Neural crest cell (in vitro differentiated cells): ENCODE measurements around the gene SNX25. TPM values are rescaled to one million over a fixed set of nuclear protein-coding genes. Genes with fewer than 3 reads are reported as not detected.

Experiments
- DNase-seq: peaks from one replicate; pipeline ENCODE4 v3.0.0; 2021; ENCODE audit warnings: low read depth, mixed read lengths, low spot score
- H3K27ac Mint-ChIP-seq: one replicate; pipeline ENCODE4 v1.8.0; 2021; ENCODE audit warnings: mild to moderate bottlenecking, mixed read lengths; ENCODE audit not compliant: unreplicated experiment
- H3K27me3 Mint-ChIP-seq: 2 replicates; pipeline ENCODE4 v1.8.0; 2021; ENCODE audit warnings: low read depth, mild to moderate bottlenecking, mixed read lengths
- H3K36me3 Mint-ChIP-seq: 2 replicates; pipeline ENCODE4 v1.8.0; 2021; ENCODE audit warnings: low read depth, mild to moderate bottlenecking, mixed read lengths
- H3K4me1 Mint-ChIP-seq: 2 replicates; pipeline ENCODE4 v1.8.0; 2021; ENCODE audit warnings: mixed read lengths
- H3K4me3 Mint-ChIP-seq: one replicate; pipeline ENCODE4 v1.8.0; 2021; ENCODE audit warnings: mild to moderate bottlenecking, mixed read lengths
- H3K9me3 Mint-ChIP-seq: 2 replicates; pipeline ENCODE4 v1.8.0; 2021; ENCODE audit warnings: mixed read lengths
- CTCF ChIP-seq: fragments of 200-600 bp; sonication (generic); conservative IDR thresholded peaks from 2 replicates; pipeline ENCODE4 v1.5.0; 2021; ENCODE audit warnings: antibody characterized with exemption, mild to moderate bottlenecking
- total RNA-seq: library from RNA; stranded (reverse); gene quantifications from 2 replicates; pipeline ENCODE4 v1.2.1, GENCODE V29; 2021

Gene SNX25
- total RNA-seq, 1 donor from 2014 or later, result 9.7 TPM

GRCh38 chr4:185379326-185380295, 170.2 kb downstream of the SNX25 start:
- H3K4me3 Mint-ChIP-seq, result no peak overlapping the region
- peaks cover 7% of the 10 kb centered on the region for H3K4me1 Mint-ChIP-seq
- no peaks in the 10 kb centered on the region for H3K27me3 Mint-ChIP-seq
- peaks cover 32% of the 10 kb centered on the region for H3K36me3 Mint-ChIP-seq
- no peak overlapping the region for H3K27ac Mint-ChIP-seq
- DNase-seq, result no peak
- peaks cover 7% of the 10 kb centered on the region for H3K9me3 Mint-ChIP-seq
- no peak for TF ChIP-seq CTCF

GRCh38 chr4:185380320-185380719, 170.9 kb downstream of the SNX25 start:
- peaks cover 30% of the 10 kb centered on the region for H3K36me3 Mint-ChIP-seq
- TF ChIP-seq CTCF, result no peak

GRCh38 chr4:185381288-185382196, 172.1 kb downstream of the SNX25 start:
- Mint-ChIP-seq H3K4me1 (peaks cover 14% of the 10 kb centered on the region), H3K36me3 (peaks cover 26% of the 10 kb centered on the region), H3K9me3 (peaks cover 7% of the 10 kb centered on the region), H3K27ac (no peak overlapping the region), H3K27me3 (no peaks in the 10 kb centered on the region), H3K4me3 (no peak overlapping the region)
- no peak for DNase-seq
- no peak for TF ChIP-seq CTCF

More at GRCh38 chr4:185380320-185380719, 170.9 kb downstream of the SNX25 start:
- Mint-ChIP-seq H3K4me3 (no peak overlapping the region), H3K9me3 (peaks cover 7% of the 10 kb centered on the region), H3K27ac (no peak overlapping the region), H3K4me1 (peaks cover 14% of the 10 kb centered on the region), H3K27me3 (no peaks in the 10 kb centered on the region)
- no peak for DNase-seq

- Mint-ChIP-seq H3K4me1 (peaks cover 14% of the 10 kb centered on the region), H3K36me3 (peaks cover 26% of the 10 kb centered on the region), H3K27ac (no peak overlapping the region), H3K4me3 (no peak overlapping the region), H3K9me3 (peaks cover 7% of the 10 kb centered on the region), H3K27me3 (no peaks in the 10 kb centered on the region)
- DNase-seq, result no peak
- TF ChIP-seq CTCF, result no peak
These were observed 173.4 kb downstream of the SNX25 start for GRCh38 chr4:185382754-185383153.

GRCh38 chr4:185383451-185383850, 174.1 kb downstream of the SNX25 start:
- Mint-ChIP-seq H3K27ac (no peak overlapping the region), H3K4me3 (no peak overlapping the region), H3K9me3 (peaks cover 7% of the 10 kb centered on the region), H3K27me3 (no peaks in the 10 kb centered on the region), H3K4me1 (peaks cover 14% of the 10 kb centered on the region), H3K36me3 (peaks cover 19% of the 10 kb centered on the region)
- no peak for DNase-seq
- TF ChIP-seq CTCF, result no peak
